ES-I3 (cell line): ENCODE data around the gene PNKD.

Experiments
- H3K36me3 ChIP-seq: 2 replicates; pipeline ENCODE4 v1.6.1; 2013; ENCODE audit warnings: mild to moderate bottlenecking, low read length, control low read depth, moderate library complexity; ENCODE audit not compliant: insufficient read depth
- H3K4me1 ChIP-seq: 2 replicates; pipeline ENCODE4 v1.6.1; 2013; ENCODE audit warnings: mild to moderate bottlenecking, control low read depth, low read length; ENCODE audit not compliant: insufficient read depth
- H3K9ac ChIP-seq: 2 replicates; pipeline ENCODE4 v1.6.1; 2013; ENCODE audit warnings: low read depth, mild to moderate bottlenecking, low read length, moderate library complexity
- H3K9me3 ChIP-seq: 2 replicates; pipeline ENCODE4 v1.6.1; 2013; ENCODE audit warnings: mild to moderate bottlenecking, low read length, moderate library complexity; ENCODE audit not compliant: control insufficient read depth, insufficient read depth

The PNKD gene

DNA sequence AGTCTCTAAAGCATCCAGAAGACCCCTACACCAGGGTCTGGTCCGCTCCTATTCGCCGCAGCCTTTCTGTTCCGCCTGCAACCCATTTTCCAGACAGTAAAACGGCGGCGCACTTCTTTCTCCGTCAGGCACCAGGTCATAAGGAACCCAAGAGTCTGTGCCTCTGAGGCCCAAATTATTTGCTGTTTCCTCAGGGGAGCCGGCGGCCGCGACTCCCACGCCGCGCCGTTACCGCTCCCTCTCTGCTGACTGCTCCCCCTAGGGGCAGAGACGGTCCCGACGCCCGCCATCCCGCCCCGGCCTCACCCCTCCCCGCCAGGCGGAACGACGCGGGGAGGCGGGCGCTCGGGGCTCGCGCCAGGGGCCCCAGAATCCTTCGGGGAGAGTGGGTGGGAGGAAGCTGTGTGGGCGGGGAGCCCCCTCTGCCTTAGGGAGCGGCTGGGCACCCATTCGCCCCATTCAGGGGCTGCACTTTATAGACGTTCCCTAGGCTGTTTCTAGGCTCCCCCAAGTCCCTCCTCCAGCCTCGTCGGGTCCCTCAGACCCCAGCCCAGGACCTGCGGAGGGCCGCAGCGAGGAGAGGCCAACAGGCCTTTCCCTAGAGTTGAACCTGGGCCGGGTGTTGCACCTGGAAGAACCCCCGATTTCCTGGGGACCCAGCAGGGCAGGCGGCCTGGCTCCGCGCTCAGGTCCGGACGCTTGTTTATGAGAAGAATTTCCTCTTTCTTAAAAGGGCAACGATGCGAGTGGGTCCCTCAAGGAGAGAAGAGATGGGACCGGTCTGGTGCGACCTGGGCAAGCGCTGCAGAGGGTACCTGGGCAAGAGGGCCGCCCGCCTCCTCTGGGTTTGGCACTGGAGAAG, 125.7 kb downstream of the PNKD start:
- H3K4me1 ChIP-seq = no peaks in the 10 kb centered on the region; the same call in 1 of the 2 replicates
- H3K9me3 ChIP-seq = no peaks in the 10 kb centered on the region
- H3K36me3 ChIP-seq = no peaks in the 10 kb centered on the region
- peak overlapping the region; percentile 99 for H3K9ac ChIP-seq
